Measurements from ENCODE around the gene CYP1A2.

The CYP1A2 gene

GRCh38 chr15:74790080-74790916 is 41.7 kb downstream of the CYP1A2 start:
- DNase-seq: no peak

- no peak for DNase-seq
These were observed 42.4 kb downstream of the CYP1A2 start for GRCh38 chr15:74791007-74791406.

- DNase-seq: no peak
These were observed 43.0 kb downstream of the CYP1A2 start for GRCh38 chr15:74791667-74792066.

- no peak for DNase-seq
These were observed 43.8 kb downstream of the CYP1A2 start for GRCh38 chr15:74792227-74793016.

- DNase-seq: peak; percentile 73 to 75
These were observed 44.7 kb downstream of the CYP1A2 start for GRCh38 chr15:74793135-74794028.

- DNase-seq: no peak
These were observed 45.8 kb downstream of the CYP1A2 start for GRCh38 chr15:74794248-74794969.

GRCh38 chr15:74794970-74795349 is 46.3 kb downstream of the CYP1A2 start:
- DNase-seq: no peak

GRCh38 chr15:74795966-74796625 is 47.5 kb downstream of the CYP1A2 start:
- peak in 1 of 2 experiments; percentile 40 for DNase-seq

- DNase-seq: no peak
These were observed 50.0 kb downstream of the CYP1A2 start for GRCh38 chr15:74798388-74799254.

GRCh38 chr15:74799255-74799855 is 50.7 kb downstream of the CYP1A2 start:
- DNase-seq: no peak

- DNase-seq: peak; percentile 84 to 85
These were observed 51.4 kb downstream of the CYP1A2 start for GRCh38 chr15:74799856-74800558.

- DNase-seq: no peak
These were observed 52.0 kb downstream of the CYP1A2 start for GRCh38 chr15:74800559-74801094.

- no peak for DNase-seq
These were observed 52.8 kb downstream of the CYP1A2 start for GRCh38 chr15:74801311-74801997.

GRCh38 chr15:74802290-74802689 is 53.6 kb downstream of the CYP1A2 start:
- DNase-seq: no peak

GRCh38 chr15:74802862-74803447 is 54.3 kb downstream of the CYP1A2 start:
- DNase-seq: no peak

- no peak for DNase-seq
These were observed 56.3 kb downstream of the CYP1A2 start for GRCh38 chr15:74804935-74805334.

All from activated CD4-positive, alpha-beta T cell treated with anti-CD3 and anti-CD28 coated beads, Interleukin-2, amount 50 U/mL, for 4 hours (primary cell).